GM12878 (cell line): Measurements from ENCODE around the gene ZNF554. TPM values are rescaled to one million over a fixed set of nuclear protein-coding genes. Genes with fewer than 3 reads are reported as not detected.

ENCODE experiments used
- BCL11A ChIP-seq: IDR thresholded peaks from 2 replicates; pipeline ENCODE4 v1.6.1; 2011; ENCODE audit warnings: low read depth, low read length
- BMI1 ChIP-seq: fragments of 450-650 bp; IDR thresholded peaks from 2 replicates; pipeline ENCODE4 v1.6.1; 2016; ENCODE audit warnings: mild to moderate bottlenecking, moderate library complexity, borderline replicate concordance
- CHD2 ChIP-seq: IDR thresholded peaks from 2 replicates; pipeline ENCODE4 v1.6.1; 2011; ENCODE audit warnings: low read depth, low read length, improper control_type of control experiment, borderline replicate concordance
- DPF2 ChIP-seq: fragments of 450-650 bp; IDR thresholded peaks from 2 replicates; pipeline ENCODE4 v1.6.1; 2017; ENCODE audit warnings: mild to moderate bottlenecking
- ESRRA ChIP-seq: IDR thresholded peaks from 2 replicates; pipeline ENCODE4 v1.6.1; 2012; ENCODE audit warnings: mild to moderate bottlenecking, low read length, improper control_type of control experiment
- FOXK2 ChIP-seq: fragments of 450-650 bp; IDR thresholded peaks from 2 replicates; pipeline ENCODE4 v1.6.1; 2017; ENCODE audit warnings: mild to moderate bottlenecking, moderate library complexity
- KDM1A ChIP-seq: fragments of 200-600 bp; sonication (generic); IDR thresholded peaks from 2 replicates; pipeline ENCODE4 v1.6.1; 2016; ENCODE audit warnings: borderline replicate concordance
- MYC ChIP-seq: IDR thresholded peaks from 2 replicates; pipeline ENCODE4 v1.6.1; 2011; ENCODE audit warnings: mild to moderate bottlenecking, low read length, moderate library complexity, inconsistent platforms; ENCODE audit not compliant: insufficient read depth, insufficient replicate concordance, insufficient read length, severe bottlenecking
- NR2F1 ChIP-seq: fragments of 450-650 bp; conservative IDR thresholded peaks from 2 replicates; pipeline ENCODE4 v1.6.1; 2017; ENCODE audit warnings: mild to moderate bottlenecking
- RAD51 ChIP-seq: fragments of 450-650 bp; IDR thresholded peaks from 2 replicates; pipeline ENCODE4 v1.6.1; 2016; ENCODE audit warnings: moderate library complexity, mild to moderate bottlenecking, inconsistent platforms
- RUNX3 ChIP-seq: IDR thresholded peaks from 2 replicates; pipeline ENCODE4 v1.6.1; 2012; ENCODE audit warnings: low read length, inconsistent platforms
- SREBF2 ChIP-seq: IDR thresholded peaks from 2 replicates; pipeline ENCODE4 v1.6.1; 2012; ENCODE audit warnings: mild to moderate bottlenecking, low read length
- TCF12 ChIP-seq: IDR thresholded peaks from 2 replicates; pipeline ENCODE4 v1.6.1; 2011; ENCODE audit warnings: low read depth, mild to moderate bottlenecking, low read length
- ZSCAN29 ChIP-seq: fragments of 450-650 bp; IDR thresholded peaks from 2 replicates; pipeline ENCODE4 v1.6.1; 2017; ENCODE audit warnings: mild to moderate bottlenecking, moderate library complexity
- ZZZ3 ChIP-seq: IDR thresholded peaks from 2 replicates; pipeline ENCODE4 v1.6.1; 2011; ENCODE audit warnings: low read depth; ENCODE audit not compliant: control insufficient read depth, insufficient read length
- polyA plus RNA-seq, 11 experiments: library from polyadenylated mRNA; depleted of rRNA in 4 of 11; unstranded in 6 of 11; stranded (reverse) in 5 of 11; fragments of >200 nt; fragmentation: Nextera tagmentation in 4 of 11; fragmentation: Illumina TruSeq in 1 of 11; extraction: Ambion mirVana in 4 of 11; extraction: Trizol in 1 of 11; gene quantifications; 1 replicate in 1 of 11; 2 replicates in 10 of 11; pipeline versions ENCODE4 v1.2.1 to v1.2.3, GENCODE V29; 2011 to 2016; ENCODE audit warnings: inconsistent platforms in 2 of 11, missing spikeins in 2 of 11, low read depth in 1 of 11
- total RNA-seq, 4 experiments: library from RNA; depleted of rRNA in 3 of 4; stranded (reverse); fragments of >200 nt in 3 of 4; fragmentation: Illumina TruSeq in 1 of 4; extraction: Trizol in 1 of 4; gene quantifications; 2 replicates each; pipeline versions ENCODE4 v1.2.1 to v1.2.3, GENCODE V29; 2013 to 2021
- TF ChIP-seq, protein P1 (sequence below): fragments of 450-650 bp; IDR thresholded peaks from 2 replicates; pipeline ENCODE4 v1.6.1; 2017; ENCODE audit warnings: mild to moderate bottlenecking, moderate library complexity
- TF ChIP-seq, protein P2 (sequence below): IDR thresholded peaks from 2 replicates; pipeline ENCODE4 v1.6.1; 2012; ENCODE audit warnings: low read depth, low read length, improper control_type of control experiment
- TF ChIP-seq, protein P3 (sequence below): fragments of 150-350 bp; IDR thresholded peaks from 2 replicates; pipeline ENCODE4 v1.6.1; 2014; ENCODE audit warnings: mild to moderate bottlenecking, low read depth, low read length
- TF ChIP-seq, protein P4 (sequence below): fragments of 450-650 bp; IDR thresholded peaks from 2 replicates; pipeline ENCODE4 v1.6.1; 2017; ENCODE audit warnings: mild to moderate bottlenecking, moderate library complexity
- TF ChIP-seq, protein P5 (sequence below): IDR thresholded peaks from 2 replicates; pipeline ENCODE4 v1.6.1; 2011; ENCODE audit warnings: low read depth, mild to moderate bottlenecking, low read length, moderate library complexity, borderline replicate concordance; ENCODE audit errors: extremely low read depth

The ZNF554 gene
- total and polyA plus RNA-seq, 10 of the 15 experiments (the other 5 are each of a cell fraction or from before 2014, with no cell fraction given) = 0.19 to 2.1 (median 1.4) TPM

DNA sequence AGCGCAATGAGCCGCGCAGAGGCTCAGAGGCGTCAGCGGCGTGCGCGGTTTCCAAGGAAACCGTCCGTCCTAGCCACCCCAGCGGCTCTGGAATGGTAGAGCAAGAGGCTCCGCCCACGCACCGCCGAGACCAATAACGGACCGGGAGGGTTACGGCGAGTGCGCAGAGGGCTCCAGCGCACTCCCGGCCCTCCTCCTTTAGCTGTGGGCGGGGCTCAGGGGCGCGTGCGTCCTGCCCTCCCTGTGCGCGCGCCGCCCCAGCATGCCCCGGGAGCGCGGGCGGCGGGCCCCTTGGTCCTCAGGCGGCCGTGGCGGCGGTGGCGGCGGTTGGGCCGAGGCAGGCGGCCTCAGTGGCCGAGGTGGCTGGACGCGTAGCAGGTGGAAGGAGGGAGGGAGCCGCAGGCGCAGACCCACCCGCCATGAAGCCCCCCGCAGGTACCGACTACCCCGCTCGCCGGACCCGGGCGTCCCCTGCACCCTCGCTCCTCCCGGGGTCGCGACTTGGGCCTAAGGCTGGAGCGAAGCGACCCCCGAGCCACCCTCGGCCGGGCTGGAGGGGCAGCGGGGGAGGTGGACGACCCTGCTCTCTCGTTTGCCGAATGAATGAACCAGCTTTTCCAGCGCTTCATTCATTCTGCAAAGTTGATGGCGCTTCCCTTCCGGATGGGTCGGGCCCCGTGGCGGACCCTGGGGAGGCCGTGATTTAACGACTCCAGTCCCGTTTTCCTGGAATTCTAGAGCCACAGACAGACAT is 34.2 kb upstream of the ZNF554 start, which contains the start of gene THOP1 (continued):
- TF ChIP-seq, protein P1, sequence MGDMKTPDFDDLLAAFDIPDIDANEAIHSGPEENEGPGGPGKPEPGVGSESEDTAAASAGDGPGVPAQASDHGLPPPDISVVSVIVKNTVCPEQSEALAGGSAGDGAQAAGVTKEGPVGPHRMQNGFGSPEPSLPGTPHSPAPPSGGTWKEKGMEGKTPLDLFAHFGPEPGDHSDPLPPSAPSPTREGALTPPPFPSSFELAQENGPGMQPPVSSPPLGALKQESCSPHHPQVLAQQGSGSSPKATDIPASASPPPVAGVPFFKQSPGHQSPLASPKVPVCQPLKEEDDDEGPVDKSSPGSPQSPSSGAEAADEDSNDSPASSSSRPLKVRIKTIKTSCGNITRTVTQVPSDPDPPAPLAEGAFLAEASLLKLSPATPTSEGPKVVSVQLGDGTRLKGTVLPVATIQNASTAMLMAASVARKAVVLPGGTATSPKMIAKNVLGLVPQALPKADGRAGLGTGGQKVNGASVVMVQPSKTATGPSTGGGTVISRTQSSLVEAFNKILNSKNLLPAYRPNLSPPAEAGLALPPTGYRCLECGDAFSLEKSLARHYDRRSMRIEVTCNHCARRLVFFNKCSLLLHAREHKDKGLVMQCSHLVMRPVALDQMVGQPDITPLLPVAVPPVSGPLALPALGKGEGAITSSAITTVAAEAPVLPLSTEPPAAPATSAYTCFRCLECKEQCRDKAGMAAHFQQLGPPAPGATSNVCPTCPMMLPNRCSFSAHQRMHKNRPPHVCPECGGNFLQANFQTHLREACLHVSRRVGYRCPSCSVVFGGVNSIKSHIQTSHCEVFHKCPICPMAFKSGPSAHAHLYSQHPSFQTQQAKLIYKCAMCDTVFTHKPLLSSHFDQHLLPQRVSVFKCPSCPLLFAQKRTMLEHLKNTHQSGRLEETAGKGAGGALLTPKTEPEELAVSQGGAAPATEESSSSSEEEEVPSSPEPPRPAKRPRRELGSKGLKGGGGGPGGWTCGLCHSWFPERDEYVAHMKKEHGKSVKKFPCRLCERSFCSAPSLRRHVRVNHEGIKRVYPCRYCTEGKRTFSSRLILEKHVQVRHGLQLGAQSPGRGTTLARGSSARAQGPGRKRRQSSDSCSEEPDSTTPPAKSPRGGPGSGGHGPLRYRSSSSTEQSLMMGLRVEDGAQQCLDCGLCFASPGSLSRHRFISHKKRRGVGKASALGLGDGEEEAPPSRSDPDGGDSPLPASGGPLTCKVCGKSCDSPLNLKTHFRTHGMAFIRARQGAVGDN = peak; percentile 54; the same call in 1 of the 2 replicates
- TF ChIP-seq RUNX3 (no peak; the same call in 1 of the 2 replicates), BMI1 (peak; percentile 80; the same call in 1 of the 2 replicates), ESRRA (no peak), ZSCAN29 (no peak), KDM1A (no peak), SREBF2 (no peak), ZZZ3 (no peak), CHD2 (no peak), FOXK2 (no peak), BCL11A (no peak), RAD51 (no peak), DPF2 (peak; percentile 73), TCF12 (peak; percentile 43; the same call in 1 of the 2 replicates), NR2F1 (peak; percentile 73), MYC (no peak)
- TF ChIP-seq, protein P2, sequence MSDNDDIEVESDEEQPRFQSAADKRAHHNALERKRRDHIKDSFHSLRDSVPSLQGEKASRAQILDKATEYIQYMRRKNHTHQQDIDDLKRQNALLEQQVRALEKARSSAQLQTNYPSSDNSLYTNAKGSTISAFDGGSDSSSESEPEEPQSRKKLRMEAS = peak; percentile 21; the same call in 1 of the 2 replicates
- TF ChIP-seq, protein P3, sequence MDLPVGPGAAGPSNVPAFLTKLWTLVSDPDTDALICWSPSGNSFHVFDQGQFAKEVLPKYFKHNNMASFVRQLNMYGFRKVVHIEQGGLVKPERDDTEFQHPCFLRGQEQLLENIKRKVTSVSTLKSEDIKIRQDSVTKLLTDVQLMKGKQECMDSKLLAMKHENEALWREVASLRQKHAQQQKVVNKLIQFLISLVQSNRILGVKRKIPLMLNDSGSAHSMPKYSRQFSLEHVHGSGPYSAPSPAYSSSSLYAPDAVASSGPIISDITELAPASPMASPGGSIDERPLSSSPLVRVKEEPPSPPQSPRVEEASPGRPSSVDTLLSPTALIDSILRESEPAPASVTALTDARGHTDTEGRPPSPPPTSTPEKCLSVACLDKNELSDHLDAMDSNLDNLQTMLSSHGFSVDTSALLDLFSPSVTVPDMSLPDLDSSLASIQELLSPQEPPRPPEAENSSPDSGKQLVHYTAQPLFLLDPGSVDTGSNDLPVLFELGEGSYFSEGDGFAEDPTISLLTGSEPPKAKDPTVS = no peak
- TF ChIP-seq, protein P4, sequence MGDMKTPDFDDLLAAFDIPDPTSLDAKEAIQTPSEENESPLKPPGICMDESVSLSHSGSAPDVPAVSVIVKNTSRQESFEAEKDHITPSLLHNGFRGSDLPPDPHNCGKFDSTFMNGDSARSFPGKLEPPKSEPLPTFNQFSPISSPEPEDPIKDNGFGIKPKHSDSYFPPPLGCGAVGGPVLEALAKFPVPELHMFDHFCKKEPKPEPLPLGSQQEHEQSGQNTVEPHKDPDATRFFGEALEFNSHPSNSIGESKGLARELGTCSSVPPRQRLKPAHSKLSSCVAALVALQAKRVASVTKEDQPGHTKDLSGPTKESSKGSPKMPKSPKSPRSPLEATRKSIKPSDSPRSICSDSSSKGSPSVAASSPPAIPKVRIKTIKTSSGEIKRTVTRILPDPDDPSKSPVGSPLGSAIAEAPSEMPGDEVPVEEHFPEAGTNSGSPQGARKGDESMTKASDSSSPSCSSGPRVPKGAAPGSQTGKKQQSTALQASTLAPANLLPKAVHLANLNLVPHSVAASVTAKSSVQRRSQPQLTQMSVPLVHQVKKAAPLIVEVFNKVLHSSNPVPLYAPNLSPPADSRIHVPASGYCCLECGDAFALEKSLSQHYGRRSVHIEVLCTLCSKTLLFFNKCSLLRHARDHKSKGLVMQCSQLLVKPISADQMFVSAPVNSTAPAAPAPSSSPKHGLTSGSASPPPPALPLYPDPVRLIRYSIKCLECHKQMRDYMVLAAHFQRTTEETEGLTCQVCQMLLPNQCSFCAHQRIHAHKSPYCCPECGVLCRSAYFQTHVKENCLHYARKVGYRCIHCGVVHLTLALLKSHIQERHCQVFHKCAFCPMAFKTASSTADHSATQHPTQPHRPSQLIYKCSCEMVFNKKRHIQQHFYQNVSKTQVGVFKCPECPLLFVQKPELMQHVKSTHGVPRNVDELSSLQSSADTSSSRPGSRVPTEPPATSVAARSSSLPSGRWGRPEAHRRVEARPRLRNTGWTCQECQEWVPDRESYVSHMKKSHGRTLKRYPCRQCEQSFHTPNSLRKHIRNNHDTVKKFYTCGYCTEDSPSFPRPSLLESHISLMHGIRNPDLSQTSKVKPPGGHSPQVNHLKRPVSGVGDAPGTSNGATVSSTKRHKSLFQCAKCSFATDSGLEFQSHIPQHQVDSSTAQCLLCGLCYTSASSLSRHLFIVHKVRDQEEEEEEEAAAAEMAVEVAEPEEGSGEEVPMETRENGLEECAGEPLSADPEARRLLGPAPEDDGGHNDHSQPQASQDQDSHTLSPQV = no peak
- TF ChIP-seq, protein P5, sequence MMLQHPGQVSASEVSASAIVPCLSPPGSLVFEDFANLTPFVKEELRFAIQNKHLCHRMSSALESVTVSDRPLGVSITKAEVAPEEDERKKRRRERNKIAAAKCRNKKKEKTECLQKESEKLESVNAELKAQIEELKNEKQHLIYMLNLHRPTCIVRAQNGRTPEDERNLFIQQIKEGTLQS = no peak
